ENCODE data around the gene ETV3L. TPM values are rescaled to one million over a fixed set of nuclear protein-coding genes. Genes with fewer than 3 reads are reported as not detected.

Gene ETV3L
- total and polyA plus RNA-seq, 10 donors = not detected

DNA sequence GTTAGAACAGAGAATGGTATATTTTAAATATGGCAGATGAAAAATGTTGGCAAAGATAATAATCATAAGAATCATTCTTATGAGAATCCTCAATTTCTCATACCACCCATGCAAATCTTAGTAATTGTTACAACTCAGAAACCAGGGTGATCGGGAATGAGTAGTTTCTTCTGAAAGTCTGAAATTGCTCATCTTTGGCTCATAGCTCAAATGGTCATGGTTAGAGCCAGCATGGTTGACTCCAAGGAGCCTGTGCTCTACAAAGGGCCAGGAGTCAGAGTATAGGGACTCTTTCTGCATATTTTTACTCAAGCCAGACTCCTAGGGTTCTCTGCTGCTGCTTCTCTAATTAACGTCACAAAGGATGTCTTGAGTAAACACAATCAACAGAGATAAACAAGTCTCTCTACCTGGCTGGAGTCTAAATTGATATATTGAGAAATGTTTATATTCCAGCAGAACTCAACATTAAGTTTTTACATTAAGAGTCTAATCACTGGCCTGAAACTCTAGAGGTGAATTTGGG is 40.5 kb upstream of the ETV3L start:
- no peak for DNase-seq
- H3K4me1 ChIP-seq = peaks cover 10 to 38% (median 30%) of the 10 kb centered on the region in 6 donors
- H3K27me3 ChIP-seq (replicated peaks in 1 of 7) = no peaks in the 10 kb centered on the region
- intact Hi-C loops (cut with DNase I; ENCODE audit: low total_unique reads) = no loop called here
- TF ChIP-seq POLR2AphosphoS5 (IDR thresholded peaks at IDR 0.05) (no peak), POLR2A (IDR thresholded peaks at IDR 0.05) (no peak)
- TF ChIP-seq, protein P1, sequence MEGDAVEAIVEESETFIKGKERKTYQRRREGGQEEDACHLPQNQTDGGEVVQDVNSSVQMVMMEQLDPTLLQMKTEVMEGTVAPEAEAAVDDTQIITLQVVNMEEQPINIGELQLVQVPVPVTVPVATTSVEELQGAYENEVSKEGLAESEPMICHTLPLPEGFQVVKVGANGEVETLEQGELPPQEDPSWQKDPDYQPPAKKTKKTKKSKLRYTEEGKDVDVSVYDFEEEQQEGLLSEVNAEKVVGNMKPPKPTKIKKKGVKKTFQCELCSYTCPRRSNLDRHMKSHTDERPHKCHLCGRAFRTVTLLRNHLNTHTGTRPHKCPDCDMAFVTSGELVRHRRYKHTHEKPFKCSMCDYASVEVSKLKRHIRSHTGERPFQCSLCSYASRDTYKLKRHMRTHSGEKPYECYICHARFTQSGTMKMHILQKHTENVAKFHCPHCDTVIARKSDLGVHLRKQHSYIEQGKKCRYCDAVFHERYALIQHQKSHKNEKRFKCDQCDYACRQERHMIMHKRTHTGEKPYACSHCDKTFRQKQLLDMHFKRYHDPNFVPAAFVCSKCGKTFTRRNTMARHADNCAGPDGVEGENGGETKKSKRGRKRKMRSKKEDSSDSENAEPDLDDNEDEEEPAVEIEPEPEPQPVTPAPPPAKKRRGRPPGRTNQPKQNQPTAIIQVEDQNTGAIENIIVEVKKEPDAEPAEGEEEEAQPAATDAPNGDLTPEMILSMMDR (IDR thresholded peaks at IDR 0.05 in 8 of 11, conservative IDR thresholded peaks at IDR 0.05 in 3 of 11) = no peak
- peak overlapping the region in 1 of 8 donors; percentile 99 for H3K27ac ChIP-seq
- 65 to 87% (median 79%) methylated on average over 2 of the region's 2 CpGs for WGBS, 5 donors
- H3K4me3 ChIP-seq = no peak overlapping the region
- H3K36me3 ChIP-seq = peaks cover 0 to 12% (median 9%) of the 10 kb centered on the region in 6 donors
- H3K9me3 ChIP-seq = no peaks in the 10 kb centered on the region

DNA sequence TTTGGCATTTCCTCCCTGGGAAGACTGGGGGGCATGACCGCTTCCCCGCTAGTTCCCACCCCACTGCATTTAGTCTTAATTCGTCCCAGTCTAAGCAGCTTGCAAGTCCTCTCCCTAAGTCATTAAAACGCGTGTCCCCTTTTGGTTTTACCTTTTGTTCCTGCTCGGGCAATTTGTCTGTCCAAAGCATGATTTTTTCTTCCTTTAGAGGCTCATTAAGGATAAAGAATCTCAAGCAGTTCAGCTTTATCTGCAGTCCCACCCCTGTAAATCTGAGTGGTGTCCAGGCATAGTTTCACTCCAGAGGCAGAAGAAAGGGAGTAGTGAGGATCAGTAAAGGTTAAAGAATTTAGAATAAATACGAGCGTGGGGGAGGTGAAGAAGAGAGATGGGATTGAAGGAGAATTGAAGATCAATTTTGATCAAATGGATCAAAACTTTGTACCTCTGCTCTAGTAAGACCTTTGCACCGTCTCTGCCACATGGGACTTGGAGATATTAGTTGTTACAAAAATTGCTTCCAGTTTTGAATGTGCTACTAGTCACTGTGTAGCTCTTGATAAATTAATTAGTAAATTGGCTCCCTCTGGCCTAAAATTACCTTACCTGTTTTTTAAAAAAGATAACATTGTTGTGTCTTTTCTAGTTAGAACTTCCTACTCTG is 39.6 kb upstream of the ETV3L start:
- Histone ChIP-seq H3K9me3 (no peaks in the 10 kb centered on the region), H3K27me3 (replicated peaks in 1 of 7) (no peaks in the 10 kb centered on the region), H3K4me1 (peaks cover 17 to 47% (median 39%) of the 10 kb centered on the region in 6 donors), H3K36me3 (peaks cover 0 to 22% (median 18%) of the 10 kb centered on the region in 6 donors), H3K4me3 (peak overlapping the region in 7 of 8 donors; percentile 81 to 97 (median 89)), H3K27ac (peak overlapping the region; percentile 93 to 99 (median 96))
- intact Hi-C loops (cut with DNase I; ENCODE audit: low total_unique reads) = no loop called here
- no peak for DNase-seq
- WGBS, 5 donors = 22 to 27% (median 25%) methylated on average over 9 of the region's 9 CpGs
- TF ChIP-seq POLR2A (IDR thresholded peaks at IDR 0.05) = no peak
- TF ChIP-seq, protein P1 (IDR thresholded peaks at IDR 0.05 in 8 of 11, conservative IDR thresholded peaks at IDR 0.05 in 3 of 11) = no peak
- no peak for TF ChIP-seq POLR2AphosphoS5 (IDR thresholded peaks at IDR 0.05)

DNA sequence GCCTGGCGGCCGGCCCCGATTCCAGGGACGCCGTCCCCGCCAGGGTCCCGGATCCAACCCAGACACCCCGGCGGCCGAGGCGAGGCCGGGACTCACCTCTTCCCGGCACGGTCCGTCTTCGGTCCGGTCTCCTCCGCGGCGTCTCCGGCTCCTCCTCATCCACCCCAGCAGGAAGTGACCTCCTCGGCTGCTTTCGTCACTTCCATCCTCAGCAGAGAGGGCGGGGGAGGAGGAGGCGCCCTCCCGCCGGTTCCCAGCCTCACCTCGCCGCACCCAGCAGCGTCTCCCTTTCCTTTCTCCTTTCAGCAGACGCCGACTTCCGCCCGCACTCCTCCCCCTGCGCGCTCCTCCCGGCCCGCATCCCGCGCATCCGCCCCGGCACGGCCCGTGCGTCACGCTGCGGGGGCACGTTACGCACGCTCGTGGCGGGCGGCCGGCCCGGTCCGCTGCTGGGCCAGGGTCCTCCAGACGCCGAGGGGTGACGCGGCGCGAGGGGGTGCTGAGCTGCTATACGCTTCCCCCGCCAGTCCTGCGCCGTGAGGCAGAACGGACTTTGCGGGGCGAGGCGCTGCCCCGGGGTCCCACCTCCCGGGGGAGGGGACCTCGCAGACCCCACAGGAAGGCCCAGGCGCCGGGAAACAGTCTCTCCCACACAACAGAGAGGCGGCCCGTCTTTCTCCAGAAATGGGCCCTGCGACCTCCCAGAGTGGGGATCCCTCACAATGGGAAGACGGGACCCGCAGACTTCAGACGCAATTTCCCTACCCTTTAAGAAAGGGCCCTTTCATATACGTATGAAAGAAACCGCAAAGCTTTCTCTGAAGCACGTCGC is 38.8 kb upstream of the ETV3L start, which contains the start of gene ETV3:
Gene ETV3, minus strand, starts transcription at position 176 of the 832 bp plus-strand sequence. CDS start 2,043 bp downstream, outside the sequence.
- intact Hi-C loops (cut with DNase I; ENCODE audit: low total_unique reads) = no loop called here
- H3K27ac ChIP-seq = peak within 1 kb of the TSS; percentile 93 to 99 (median 96)
- H3K4me3 ChIP-seq = peak within 1 kb of the TSS; percentile 81 to 97 (median 87)
- DNase-seq = peak; percentile 97
- H3K9me3 ChIP-seq = no peaks in the 10 kb centered on the region
- peaks cover 0 to 29% (median 25%) of the 10 kb centered on the region in 6 donors for H3K36me3 ChIP-seq
- H3K4me1 ChIP-seq = peaks cover 21 to 55% (median 44%) of the 10 kb centered on the region in 6 donors
- 0 to 1% (median 0%) methylated on average over 57 to 85 of the region's 85 CpGs for WGBS, 5 donors
- peak; percentile 98 for TF ChIP-seq POLR2AphosphoS5 (IDR thresholded peaks at IDR 0.05)
- TF ChIP-seq POLR2A (IDR thresholded peaks at IDR 0.05) = peak in 1 of 3 donors; percentile 61
- TF ChIP-seq, protein P1 (IDR thresholded peaks at IDR 0.05 in 8 of 11, conservative IDR thresholded peaks at IDR 0.05 in 3 of 11) = peak in 2 of 11 experiments; percentile 10 to 13
- H3K27me3 ChIP-seq (replicated peaks in 1 of 7) = no peaks in the 10 kb centered on the region

Data from spleen (tissue), 11 donors.